Measurements from ENCODE around the gene FSCB. TPM values are rescaled to one million over a fixed set of nuclear protein-coding genes. Genes with fewer than 3 reads are reported as not detected.
"Not testable (repeated sequence)": the region's sequence is repeated elsewhere in the genome, so short reads cannot be mapped to it uniquely, and the experiment has no call there.

Gene FSCB
- polyA plus RNA-seq (ENCODE audit: insufficient read length in 3 of 3), result not detected

GRCh38 chr14:44507183-44507582, at the start of gene FSCB:
TSS of gene FSCB (minus strand) at chr14:44507283. CDS start at chr14:44506987, 296 bp downstream.
- no peak for DNase-seq (ENCODE audit: low read depth in 3 of 3, low spot score in 2 of 3)

GRCh38 chr14:44531658-44532057, 24.6 kb upstream of the FSCB start:
- DNase-seq (ENCODE audit: low read depth in 3 of 3, low spot score in 2 of 3), result no peak

GRCh38 chr14:44530475-44530874, 23.4 kb upstream of the FSCB start:
- no peak for DNase-seq (ENCODE audit: low read depth in 3 of 3, low spot score in 2 of 3)

- no peak for DNase-seq (ENCODE audit: low read depth in 3 of 3, low spot score in 2 of 3)
Measured at GRCh38 chr14:44529026-44529425, 21.9 kb upstream of the FSCB start.

- no peak for DNase-seq (ENCODE audit: low read depth in 3 of 3, low spot score in 2 of 3)
Measured at GRCh38 chr14:44528180-44528579, 21.1 kb upstream of the FSCB start.

- no peak for DNase-seq (ENCODE audit: low read depth in 3 of 3, low spot score in 2 of 3)
Measured at GRCh38 chr14:44525237-44525636, 18.2 kb upstream of the FSCB start.

GRCh38 chr14:44515668-44516067, 8.6 kb upstream of the FSCB start:
- not testable (repeated sequence) for DNase-seq (ENCODE audit: low read depth in 3 of 3, low spot score in 2 of 3)

GRCh38 chr14:44508834-44509233, 1.8 kb upstream of the FSCB start:
- no peak for DNase-seq (ENCODE audit: low read depth in 3 of 3, low spot score in 2 of 3)

- no peak for DNase-seq (ENCODE audit: low read depth in 3 of 3, low spot score in 2 of 3)
Measured at GRCh38 chr14:44505588-44505987, 1.5 kb downstream of the FSCB start.

- DNase-seq (ENCODE audit: low read depth in 3 of 3, low spot score in 2 of 3), result no peak
Measured at GRCh38 chr14:44497148-44497547, 9.9 kb downstream of the FSCB start.

- DNase-seq (ENCODE audit: low read depth in 3 of 3, low spot score in 2 of 3), result no peak
Measured at GRCh38 chr14:44494137-44494536, 12.9 kb downstream of the FSCB start.

GRCh38 chr14:44490966-44491365, 16.1 kb downstream of the FSCB start:
- DNase-seq (ENCODE audit: low read depth in 3 of 3, low spot score in 2 of 3), result no peak

GRCh38 chr14:44477953-44478352, 29.1 kb downstream of the FSCB start:
- no peak for DNase-seq (ENCODE audit: low read depth in 3 of 3, low spot score in 2 of 3)

GRCh38 chr14:44468771-44469170, 38.3 kb downstream of the FSCB start:
- DNase-seq (ENCODE audit: low read depth in 3 of 3, low spot score in 2 of 3), result no peak

- DNase-seq (ENCODE audit: low read depth in 3 of 3, low spot score in 2 of 3), result no peak
Measured at GRCh38 chr14:44463356-44464004, 43.6 kb downstream of the FSCB start.

GRCh38 chr14:44462381-44462780, 44.7 kb downstream of the FSCB start:
- no peak for DNase-seq (ENCODE audit: low read depth in 3 of 3, low spot score in 2 of 3)

GRCh38 chr14:44461811-44462210, 45.3 kb downstream of the FSCB start:
- no peak for DNase-seq (ENCODE audit: low read depth in 3 of 3, low spot score in 2 of 3)

Measured in right renal cortex interstitium (tissue), 3 donors.